HG03442 (cell line): ENCODE data around the gene CPLX3.
A peak's percentile ranks its signal among the peaks of the same experiment; 100 is the strongest.

Experiments used
- ATAC-seq: cut with Tn5 transposase; IDR thresholded peaks from one replicate; pipeline ENCODE4 v1.9.1; 2021; ENCODE audit warnings: mild to moderate bottlenecking, moderate library complexity; ENCODE audit not compliant: unreplicated experiment

CPLX3 gene

DNA sequence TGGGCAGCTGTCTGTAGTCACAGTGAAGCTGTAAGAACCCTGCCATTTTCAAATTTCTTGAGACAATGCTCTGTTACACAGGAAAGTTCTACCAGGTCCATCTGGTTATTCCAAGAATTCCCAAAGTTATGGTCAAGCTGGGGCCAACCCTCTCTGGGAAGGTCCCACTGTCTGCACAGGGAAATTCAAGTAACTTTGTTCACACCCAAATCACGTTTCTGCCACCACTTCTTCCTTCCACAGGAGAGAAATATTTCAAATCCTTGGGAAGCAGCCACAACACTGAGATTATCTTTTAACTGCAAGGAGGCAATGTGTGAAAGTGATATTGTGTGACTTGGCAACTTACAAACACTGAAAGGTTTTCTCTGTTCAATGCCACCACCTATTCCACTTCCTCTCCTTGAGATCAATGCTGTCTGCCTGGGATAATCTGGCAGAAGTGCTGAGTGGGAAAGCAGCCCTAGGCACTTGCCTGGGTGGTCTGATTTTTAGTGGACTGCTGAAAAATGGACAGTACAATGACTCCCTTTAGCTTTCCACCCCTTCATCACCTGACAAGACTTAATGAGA, 41.1 kb downstream of the CPLX3 start:
- ATAC-seq: no peak

DNA sequence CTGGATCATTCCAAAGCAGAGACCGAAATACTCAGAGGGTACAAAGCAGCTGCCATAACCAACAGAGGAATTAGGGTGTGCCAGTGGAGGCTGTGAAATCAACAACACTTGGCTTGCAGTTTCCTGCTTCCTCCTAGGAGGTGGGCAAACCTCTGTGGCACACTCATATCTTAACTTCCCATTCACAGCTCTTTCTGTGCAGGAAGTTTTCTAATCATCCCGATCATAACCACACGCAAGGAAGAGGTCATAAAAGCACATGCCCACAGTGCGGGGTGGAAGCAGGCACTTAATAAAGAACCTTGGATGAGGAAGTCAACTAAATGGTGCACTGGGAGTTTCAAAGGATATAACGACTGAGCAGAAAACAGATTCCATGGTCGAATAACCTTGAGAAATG, 41.6 kb downstream of the CPLX3 start:
- ATAC-seq: no peak

DNA sequence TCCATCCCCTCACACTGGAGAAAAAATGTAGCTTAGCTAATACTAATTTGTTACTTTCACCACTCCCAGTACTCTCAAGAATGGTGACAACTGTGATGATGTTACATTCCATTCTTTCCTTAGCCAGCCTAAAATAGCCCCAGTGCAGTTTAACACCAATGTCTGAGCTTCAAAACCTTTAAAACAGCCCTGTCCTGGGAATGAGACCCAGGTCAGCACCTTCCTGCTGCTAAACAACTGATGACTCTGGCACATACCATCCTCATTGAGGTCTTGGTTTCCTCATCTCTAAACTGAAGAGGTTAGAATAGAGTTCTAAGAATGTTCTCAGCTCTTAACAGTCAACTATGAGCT, 42.9 kb downstream of the CPLX3 start:
- ATAC-seq: no peak

DNA sequence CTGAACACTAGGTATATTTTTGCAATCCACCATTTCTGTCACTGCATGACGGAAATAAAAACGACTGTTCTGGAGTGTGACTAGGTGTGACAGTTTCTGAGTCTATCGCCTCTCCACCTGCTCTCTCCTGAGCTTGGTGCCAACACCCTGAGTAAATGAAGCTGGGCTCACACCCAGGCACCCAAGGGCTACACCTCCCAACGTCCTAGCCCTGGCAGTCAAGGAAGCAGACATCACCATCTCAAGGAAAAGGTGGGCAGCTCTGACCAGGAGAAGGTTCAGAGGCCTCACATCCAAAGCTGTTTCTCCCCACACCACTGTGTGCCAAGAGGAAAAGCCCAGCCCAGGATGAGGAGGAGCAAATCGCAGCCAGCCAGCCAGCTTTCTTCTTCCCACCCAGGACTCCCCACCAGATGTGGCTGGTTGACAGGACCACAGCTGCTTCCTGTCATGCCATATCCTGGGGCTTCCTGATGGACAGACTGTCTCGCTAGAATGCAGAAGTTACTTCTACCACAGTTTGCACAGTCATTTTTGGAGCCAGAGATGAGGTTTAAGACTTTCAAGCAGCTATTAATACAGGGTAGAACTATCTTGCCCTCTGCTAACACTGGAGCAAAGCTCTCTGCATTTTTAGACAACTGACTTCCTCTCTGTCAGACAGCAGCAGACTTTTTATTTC, 43.4 kb downstream of the CPLX3 start:
- peak; percentile 31 for ATAC-seq

DNA sequence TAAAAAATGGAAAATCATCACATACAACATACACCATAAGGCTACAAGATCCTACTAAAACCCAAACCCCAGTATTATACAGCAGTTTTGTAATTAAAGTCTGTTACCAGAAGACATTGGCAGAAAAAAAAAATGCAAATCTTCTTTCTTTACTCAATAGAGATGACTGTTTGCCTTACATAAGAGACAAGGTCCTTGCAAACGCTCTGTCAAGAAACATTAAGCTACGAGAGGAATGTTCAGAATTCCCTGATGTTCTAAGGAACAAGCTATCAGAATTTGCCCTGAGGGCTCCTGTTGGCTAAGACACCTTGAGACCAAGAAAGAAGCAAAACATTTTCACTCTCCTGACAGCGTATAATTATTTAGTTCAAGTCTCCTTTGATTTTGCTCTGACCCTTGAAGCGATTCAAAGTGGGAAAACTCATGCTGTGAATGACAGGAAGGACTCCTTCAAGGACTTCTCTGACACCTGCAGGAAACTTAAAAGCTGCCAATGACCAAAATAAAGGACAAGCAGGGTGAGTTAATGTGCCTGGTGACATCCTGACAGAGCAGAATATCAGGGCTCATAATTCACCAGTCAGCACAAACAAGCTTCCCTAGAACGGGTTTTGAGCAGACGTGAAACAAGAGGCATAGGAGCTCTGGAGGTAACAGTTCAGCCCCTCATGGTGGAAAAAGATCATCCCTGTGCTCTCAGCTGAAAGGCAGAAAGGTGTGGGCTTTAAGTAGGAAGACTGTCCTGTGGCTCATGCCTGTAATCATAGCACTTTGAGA, 44.2 kb downstream of the CPLX3 start:
- ATAC-seq: no peak

DNA sequence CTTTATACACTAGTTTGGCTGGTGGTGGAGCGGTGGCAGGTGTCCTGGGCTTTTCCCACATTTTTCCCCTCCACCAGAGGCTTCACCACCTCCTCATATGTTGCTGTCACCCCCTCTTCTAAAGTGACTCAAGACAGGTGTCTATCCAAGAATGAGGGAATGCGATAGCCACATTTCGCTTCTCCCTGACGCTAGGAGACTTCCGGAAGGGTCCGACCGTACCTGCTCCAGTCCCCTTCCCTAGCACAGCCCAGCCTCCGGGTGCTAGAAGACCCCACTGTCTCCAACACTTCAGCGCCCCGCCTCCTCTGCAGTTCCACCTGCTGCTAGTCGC, 46.2 kb downstream of the CPLX3 start:
- ATAC-seq: no peak

DNA sequence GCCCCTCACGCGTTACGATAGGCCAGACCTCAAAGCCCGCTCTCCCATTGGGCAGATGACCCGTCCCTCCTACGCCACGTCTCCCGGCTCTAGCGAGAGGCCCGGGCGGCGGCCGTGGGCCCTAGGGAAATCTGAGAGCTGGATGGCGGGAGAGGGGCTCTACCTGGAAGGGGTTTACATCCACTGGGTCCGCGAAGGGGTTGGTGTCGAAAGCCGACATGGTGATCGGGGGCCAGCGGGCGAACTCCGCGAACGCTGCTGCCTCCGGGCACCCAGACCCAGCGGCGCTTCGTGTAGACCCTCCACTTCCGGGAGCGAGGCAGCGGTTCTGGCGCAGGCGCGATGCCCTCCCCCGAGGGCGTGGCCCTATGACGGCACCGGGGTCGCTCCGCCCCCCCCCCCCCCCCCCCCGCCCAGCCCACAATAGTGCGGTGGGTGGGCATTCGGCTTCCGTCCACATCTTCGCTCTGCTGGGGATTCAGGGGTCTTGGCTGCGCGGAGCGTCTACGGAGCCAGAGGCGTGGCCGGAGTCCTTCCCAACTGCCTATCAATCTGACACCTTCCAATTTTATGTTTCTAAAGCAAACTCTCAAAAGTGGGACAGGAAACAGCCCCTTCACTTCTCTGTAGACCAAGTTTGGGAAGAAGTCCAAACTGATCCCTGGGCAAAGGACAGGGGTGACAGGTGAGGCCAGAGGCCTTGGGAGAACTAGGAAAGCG, 46.8 kb downstream of the CPLX3 start, which contains the start of gene SCAMP2:
SCAMP2 (minus strand) TSS at position 330 of the 720 bp plus-strand sequence; CDS start at position 220, 110 bp downstream.
- ATAC-seq: peak; percentile 75

DNA sequence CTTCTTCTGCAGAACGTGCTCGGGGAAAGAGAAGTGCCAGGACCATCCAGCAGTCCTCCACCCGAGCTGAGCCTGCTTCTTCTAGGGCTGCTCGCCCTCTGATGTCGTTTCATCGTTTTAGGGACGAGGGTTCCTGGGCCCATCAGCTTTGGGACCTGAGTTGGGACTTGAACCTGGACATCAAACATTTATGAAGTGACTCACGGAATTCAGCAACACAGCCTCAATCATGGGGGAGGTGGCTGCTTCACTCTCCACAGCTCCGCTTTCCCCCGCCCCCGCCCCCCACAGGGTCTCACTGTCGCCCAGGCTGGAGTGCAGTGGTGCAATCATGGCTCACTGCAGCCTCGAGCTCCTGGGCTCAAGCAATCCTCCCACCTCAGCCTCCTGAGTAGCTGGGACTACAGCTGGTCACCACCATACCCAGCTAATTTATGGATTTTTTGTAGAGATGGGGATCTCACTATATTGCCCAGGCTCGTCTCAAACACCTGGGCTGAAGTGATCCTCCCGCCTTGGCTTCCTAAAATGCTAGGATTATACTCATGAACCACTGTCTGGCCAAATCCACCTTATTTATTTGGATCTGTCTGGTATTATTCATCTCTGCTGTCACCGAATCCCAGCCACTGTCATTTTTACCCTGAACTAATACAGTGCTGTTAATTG, 47.5 kb downstream of the CPLX3 start:
- no peak for ATAC-seq

DNA sequence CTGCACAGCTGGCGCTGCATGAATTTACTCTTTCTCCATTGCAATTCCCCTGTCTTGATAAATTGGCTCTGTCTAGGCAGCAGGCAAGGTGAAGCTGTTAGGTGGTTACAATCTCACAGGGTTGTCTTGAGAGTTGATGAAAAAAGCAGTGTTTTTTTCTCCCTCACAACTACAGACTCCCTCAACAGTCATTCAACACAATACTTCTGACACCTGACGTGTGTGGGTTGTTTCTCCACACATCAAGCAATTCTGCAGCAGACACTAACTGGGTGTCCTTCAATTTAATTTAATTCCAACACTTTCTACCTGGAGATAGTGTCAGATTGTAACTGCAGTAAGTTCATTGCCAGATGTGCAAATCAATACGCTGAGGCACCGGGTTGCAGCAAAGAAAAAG, 51.8 kb downstream of the CPLX3 start:
- ATAC-seq: no peak
